H9 (cell line): ENCODE data around the gene ATP5PF. TPM values are rescaled to one million over a fixed set of nuclear protein-coding genes. Genes with fewer than 3 reads are reported as not detected.

ENCODE experiments used
- DNase-seq: peaks from one replicate; pipeline ENCODE4 v3.0.0-alpha.2; 2017
- H2AFZ ChIP-seq: one replicate; pipeline ENCODE4 v1.6.1; 2013; ENCODE audit warnings: mild to moderate bottlenecking, low read length, control low read depth, moderate library complexity
- H2AK5ac ChIP-seq: 2 replicates; pipeline ENCODE4 v1.6.1; 2013; ENCODE audit warnings: low read length, control low read depth, mixed read lengths; ENCODE audit not compliant: insufficient read length
- H2BK120ac ChIP-seq: one replicate; pipeline ENCODE4 v1.6.1; 2013; ENCODE audit warnings: low read depth, mild to moderate bottlenecking, low read length, control low read depth, inconsistent platforms; ENCODE audit not compliant: poor library complexity, severe bottlenecking
- H2BK12ac ChIP-seq: 2 replicates; pipeline ENCODE4 v1.6.1; 2013; ENCODE audit warnings: low read length, control low read depth, mixed read lengths, low read depth; ENCODE audit not compliant: insufficient read length
- H2BK15ac ChIP-seq: 2 replicates; pipeline ENCODE4 v1.6.1; 2013; ENCODE audit warnings: low read depth, low read length, control low read depth
- H2BK20ac ChIP-seq: one replicate; pipeline ENCODE4 v1.6.1; 2013; ENCODE audit warnings: low read depth, mild to moderate bottlenecking, low read length, control low read depth, inconsistent platforms; ENCODE audit not compliant: poor library complexity, severe bottlenecking
- H2BK5ac ChIP-seq: 2 replicates; pipeline ENCODE4 v1.6.1; 2013; ENCODE audit warnings: low read length, control low read depth, mixed read lengths; ENCODE audit not compliant: insufficient read length
- H3K14ac ChIP-seq: 2 replicates; pipeline ENCODE4 v1.6.1; 2013; ENCODE audit warnings: low read length, control low read depth; ENCODE audit not compliant: insufficient read depth
- H3K18ac ChIP-seq: 2 replicates; pipeline ENCODE4 v1.6.1; 2013; ENCODE audit warnings: low read depth, mild to moderate bottlenecking, mixed read lengths, low read length, control low read depth; ENCODE audit not compliant: insufficient read length
- H3K23ac ChIP-seq: 2 replicates; pipeline ENCODE4 v1.6.1; 2013; ENCODE audit warnings: low read length, control low read depth, mixed read lengths, low read depth; ENCODE audit not compliant: insufficient read length
- H3K23me2 ChIP-seq: 2 replicates; pipeline ENCODE4 v1.6.1; 2013; ENCODE audit warnings: low read depth, mild to moderate bottlenecking, mixed read lengths, low read length, control low read depth; ENCODE audit not compliant: insufficient read length, poor library complexity, severe bottlenecking
- H3K27ac ChIP-seq: 2 replicates; pipeline ENCODE4 v1.5.1; 2013; ENCODE audit warnings: low read length, control low read depth, mixed read lengths, low read depth; ENCODE audit not compliant: insufficient read length
- H3K27me3 ChIP-seq: 2 replicates; pipeline ENCODE4 v1.6.1; 2013; ENCODE audit warnings: low read length, control low read depth, inconsistent platforms; ENCODE audit not compliant: insufficient read depth
- H3K4ac ChIP-seq: 2 replicates; pipeline ENCODE4 v1.6.1; 2013; ENCODE audit warnings: low read depth, mild to moderate bottlenecking, control low read depth, inconsistent platforms, low read length, moderate library complexity
- H3K4me1 ChIP-seq: 2 replicates; pipeline ENCODE4 v1.6.1; 2013; ENCODE audit warnings: low read length, control low read depth, inconsistent platforms; ENCODE audit not compliant: insufficient read depth
- H3K4me2 ChIP-seq: 2 replicates; pipeline ENCODE4 v1.6.1; 2013; ENCODE audit warnings: low read length, control low read depth, mixed read lengths; ENCODE audit not compliant: insufficient read length, insufficient read depth
- H3K56ac ChIP-seq: 2 replicates; pipeline ENCODE4 v1.6.1; 2013; ENCODE audit warnings: low read depth, mild to moderate bottlenecking, mixed read lengths, low read length, control low read depth; ENCODE audit not compliant: insufficient read length
- H3K79me1 ChIP-seq: 2 replicates; pipeline ENCODE4 v1.6.1; 2013; ENCODE audit warnings: low read depth, mild to moderate bottlenecking, moderate library complexity, low read length, control low read depth, inconsistent platforms; ENCODE audit not compliant: insufficient read depth, poor library complexity, severe bottlenecking
- H3K79me2 ChIP-seq: 2 replicates; pipeline ENCODE4 v1.6.1; 2013; ENCODE audit warnings: low read length, control low read depth, inconsistent platforms; ENCODE audit not compliant: insufficient read depth
- H3K9ac ChIP-seq: 2 replicates; pipeline ENCODE4 v1.6.1; 2013; ENCODE audit warnings: low read length, control low read depth, mixed read lengths; ENCODE audit not compliant: insufficient read length; ENCODE audit errors: extremely low read depth
- H3K9me3 ChIP-seq: one replicate; pipeline ENCODE4 v1.6.1; 2013; ENCODE audit warnings: low read depth, low read length, inconsistent platforms; ENCODE audit not compliant: control insufficient read depth
- H3T11ph ChIP-seq: one replicate; pipeline ENCODE4 v1.6.1; 2013; ENCODE audit warnings: mild to moderate bottlenecking, low read length, control low read depth, inconsistent platforms
- H4K20me1 ChIP-seq: one replicate; pipeline ENCODE4 v1.6.1; 2013; ENCODE audit not compliant: control insufficient read depth, insufficient read length, insufficient read depth
- H4K5ac ChIP-seq: 2 replicates; pipeline ENCODE4 v1.6.1; 2013; ENCODE audit warnings: low read depth, mild to moderate bottlenecking, mixed read lengths, low read length, control low read depth; ENCODE audit not compliant: insufficient read length
- H4K8ac ChIP-seq: replicated peaks from 2 replicates; pipeline ENCODE4 v1.6.1; 2013; ENCODE audit warnings: low read length, control low read depth, mixed read lengths, low read depth; ENCODE audit not compliant: insufficient read length
- H4K91ac ChIP-seq: 2 replicates; pipeline ENCODE4 v1.6.1; 2013; ENCODE audit warnings: low read depth, mild to moderate bottlenecking, moderate library complexity, mixed read lengths, low read length, control low read depth; ENCODE audit not compliant: insufficient read length
- H3K27ac Mint-ChIP-seq, 3 experiments: 2 replicates in 2 of 3; 3 replicates in 1 of 3; pipeline ENCODE4 v1.8.0; 2020 to 2021; ENCODE audit warnings: mixed read lengths in 3 of 3, mild to moderate bottlenecking in 1 of 3, moderate library complexity in 1 of 3
- H3K27me3 Mint-ChIP-seq: 2 replicates; pipeline ENCODE4 v1.8.0; 2021; ENCODE audit warnings: low read depth, mild to moderate bottlenecking, moderate library complexity, mixed read lengths
- H3K36me3 Mint-ChIP-seq, 3 experiments: 2 replicates in 2 of 3; 3 replicates in 1 of 3; pipeline ENCODE4 v1.8.0; 2020 to 2021; ENCODE audit warnings: low read depth in 3 of 3, mixed read lengths in 3 of 3; ENCODE audit not compliant: insufficient read depth in 1 of 3
- H3K4me1 Mint-ChIP-seq, 2 experiments: 2 replicates each; pipeline ENCODE4 v1.8.0; 2020; ENCODE audit warnings: mixed read lengths in 2 of 2
- H3K4me3 Mint-ChIP-seq, 2 experiments: 2 replicates in 1 of 2; 3 replicates in 1 of 2; pipeline ENCODE4 v1.8.0; 2020 to 2021; ENCODE audit warnings: mild to moderate bottlenecking in 2 of 2, mixed read lengths in 2 of 2, moderate library complexity in 1 of 2
- H3K9me3 Mint-ChIP-seq, 2 experiments: 2 replicates in 1 of 2; 3 replicates in 1 of 2; pipeline ENCODE4 v1.8.0; 2020; ENCODE audit warnings: mild to moderate bottlenecking in 2 of 2, mixed read lengths in 2 of 2, moderate library complexity in 1 of 2
- CTCF ChIP-seq: fragments of 200-600 bp; sonication (generic); conservative IDR thresholded peaks from 3 replicates; pipeline ENCODE4 v1.8.0; 2021; ENCODE audit warnings: antibody characterized with exemption, mild to moderate bottlenecking
- WGBS: extraction: QIAGEN DNeasy Blood & Tissue Kit; methylation state at CpG from one replicate; pipeline ENCODE4 v1.1.7; 2013; ENCODE audit warnings: missing lambda C conversion rate, low lambda C conversion rate, mixed read lengths; ENCODE audit not compliant: insufficient read length; ENCODE audit errors: extremely low coverage; 5-methylcytosine and 5-hydroxymethylcytosine counted together
- total RNA-seq: library from RNA; stranded (reverse); gene quantifications from 2 replicates; pipeline ENCODE4 v1.2.1, GENCODE V29; 2021

Gene ATP5PF
- total RNA-seq, 1 experiment from 2014 or later, result 143 TPM

- no peak overlapping the region for H4K91ac ChIP-seq
- no peak overlapping the region for H3K4ac ChIP-seq
- H3T11ph ChIP-seq, result no peak overlapping the region
- no peak overlapping the region for H2BK20ac ChIP-seq
- no peak overlapping the region for H2BK5ac ChIP-seq
- H3K23me2 ChIP-seq, result peaks cover 11% of the 10 kb centered on the region
- DNase-seq, result no peak
- no CpG with 5 or more reads among the region's 1 CpG for WGBS
- H3K79me1 ChIP-seq, result peaks cover 4% of the 10 kb centered on the region
- no peak overlapping the region for H2AK5ac ChIP-seq
- no peak overlapping the region for H2AFZ ChIP-seq
- no peak for TF ChIP-seq CTCF
- peaks cover 2 to 5% (median 3%) of the 10 kb centered on the region in 3 experiments; a peak in 4 of 7 replicates for H3K36me3 Mint-ChIP-seq
- H3K4me2 ChIP-seq, result no peak overlapping the region
- peaks cover 2 to 5% of the 10 kb centered on the region in 2 experiments; a peak in 3 of 5 replicates for H3K9me3 Mint-ChIP-seq
- H3K79me2 ChIP-seq, result peaks cover 22% of the 10 kb centered on the region; the same call in 1 of the 2 replicates
- H2BK12ac ChIP-seq, result no peak overlapping the region
- H3K4me1 ChIP-seq, result no peaks in the 10 kb centered on the region
- H2BK15ac ChIP-seq, result no peak overlapping the region
- H3K27ac ChIP-seq, result no peak overlapping the region
- no peak overlapping the region for H3K14ac ChIP-seq
- H4K20me1 ChIP-seq, result no peaks in the 10 kb centered on the region
- H3K18ac ChIP-seq, result no peak overlapping the region
- peak overlapping the region; percentile 7 to 31; a peak in 1 of 5 replicates for H3K4me3 Mint-ChIP-seq
- H3K56ac ChIP-seq, result no peak overlapping the region
- H4K8ac ChIP-seq, result no peak overlapping the region
- H4K5ac ChIP-seq, result no peak overlapping the region
- H3K23ac ChIP-seq, result no peak overlapping the region
- no peak overlapping the region for H2BK120ac ChIP-seq
- no peak overlapping the region for H3K27ac Mint-ChIP-seq
- no peaks in the 10 kb centered on the region for H3K27me3 Mint-ChIP-seq
- H3K9me3 ChIP-seq, result no peaks in the 10 kb centered on the region
- H3K9ac ChIP-seq, result no peak overlapping the region
- peaks cover 18 to 23% of the 10 kb centered on the region in 2 experiments for H3K4me1 Mint-ChIP-seq
- no peaks in the 10 kb centered on the region for H3K27me3 ChIP-seq
These were observed 2.7 kb upstream of the ATP5PF start for GRCh38 chr21:25737421-25737820.
